ENCODE measurements around the gene GMDS. TPM values are rescaled to one million over a fixed set of nuclear protein-coding genes. Genes with fewer than 3 reads are reported as not detected.
A peak's percentile ranks its signal among the peaks of the same experiment; 100 is the strongest.

The GMDS gene
- total RNA-seq, 1 experiment from 2014 or later: 10.0 TPM

DNA sequence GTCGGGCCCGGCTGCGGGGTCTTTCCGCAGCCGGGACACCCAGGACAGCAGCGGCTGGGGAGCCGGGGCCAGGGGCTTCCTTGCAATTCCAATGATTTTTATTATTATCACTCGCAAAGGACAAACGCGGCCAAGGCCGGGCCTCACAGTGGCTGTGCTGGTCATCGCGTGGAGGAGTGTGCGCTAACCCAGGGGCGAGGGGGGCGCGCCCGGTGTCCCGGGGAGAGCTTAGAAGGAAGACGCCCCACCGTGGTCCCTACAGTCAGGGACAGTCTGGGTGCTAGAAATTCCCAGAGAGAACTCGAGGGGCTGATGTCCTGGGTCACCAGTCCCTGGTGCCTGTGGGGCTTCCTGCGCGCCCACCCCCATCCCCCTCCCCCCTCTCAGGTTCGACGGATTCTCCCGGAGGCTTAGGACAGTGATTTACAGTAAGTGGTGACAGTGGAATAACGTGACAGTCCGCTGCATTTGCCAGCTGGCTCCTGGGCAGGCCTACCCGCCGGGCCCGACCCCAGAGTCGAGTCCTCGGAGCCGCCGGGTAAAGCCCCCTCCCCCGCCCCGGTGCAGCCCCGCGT, 626.2 kb downstream of the GMDS start:
- DNase-seq (ENCODE audit: low read depth): no peak

- DNase-seq (ENCODE audit: low read depth): no peak
Measured at GRCh38 chr6:1618311-1619097, 626.9 kb downstream of the GMDS start.

DNA sequence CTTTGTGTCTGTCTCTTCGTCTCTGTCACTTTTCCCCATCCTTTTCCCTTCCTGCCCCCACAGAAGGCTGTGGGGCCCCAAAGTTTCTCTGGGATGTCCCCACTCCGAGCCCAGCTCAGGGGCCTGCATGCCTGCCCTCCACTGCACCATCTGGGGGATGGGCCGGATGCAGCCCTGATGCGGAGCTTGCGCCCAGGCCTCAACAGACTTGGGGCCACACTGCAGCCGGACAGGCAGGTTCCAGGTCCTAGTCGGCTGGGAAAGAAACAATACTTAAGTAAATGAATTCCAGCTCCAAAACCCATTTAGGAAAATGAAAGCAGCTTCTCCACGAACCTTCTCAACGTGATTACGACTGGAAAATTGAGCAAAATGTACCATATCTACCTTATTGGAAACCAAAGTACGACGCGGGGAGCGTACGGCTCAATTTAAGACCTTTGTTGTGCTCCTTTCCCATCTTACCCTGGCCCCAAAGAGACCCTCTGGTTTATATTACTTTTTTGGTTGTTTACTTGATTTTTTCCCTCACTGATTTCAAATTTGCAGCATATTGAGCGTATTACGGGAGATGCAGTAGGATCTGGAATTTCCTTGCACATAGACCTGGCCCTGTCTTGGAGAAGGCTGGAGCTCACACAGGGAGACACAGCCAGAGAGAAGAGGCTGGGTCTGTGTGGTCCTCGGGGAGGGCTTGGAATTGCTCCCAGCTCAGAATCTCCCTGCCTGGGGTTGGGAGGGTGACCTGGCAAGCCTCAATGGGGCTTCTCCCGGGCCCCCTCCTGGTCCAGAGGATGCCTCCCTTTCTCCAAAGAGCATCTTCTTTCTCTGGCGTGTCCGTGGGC, 627.7 kb downstream of the GMDS start:
- no peak for DNase-seq (ENCODE audit: low read depth)

DNA sequence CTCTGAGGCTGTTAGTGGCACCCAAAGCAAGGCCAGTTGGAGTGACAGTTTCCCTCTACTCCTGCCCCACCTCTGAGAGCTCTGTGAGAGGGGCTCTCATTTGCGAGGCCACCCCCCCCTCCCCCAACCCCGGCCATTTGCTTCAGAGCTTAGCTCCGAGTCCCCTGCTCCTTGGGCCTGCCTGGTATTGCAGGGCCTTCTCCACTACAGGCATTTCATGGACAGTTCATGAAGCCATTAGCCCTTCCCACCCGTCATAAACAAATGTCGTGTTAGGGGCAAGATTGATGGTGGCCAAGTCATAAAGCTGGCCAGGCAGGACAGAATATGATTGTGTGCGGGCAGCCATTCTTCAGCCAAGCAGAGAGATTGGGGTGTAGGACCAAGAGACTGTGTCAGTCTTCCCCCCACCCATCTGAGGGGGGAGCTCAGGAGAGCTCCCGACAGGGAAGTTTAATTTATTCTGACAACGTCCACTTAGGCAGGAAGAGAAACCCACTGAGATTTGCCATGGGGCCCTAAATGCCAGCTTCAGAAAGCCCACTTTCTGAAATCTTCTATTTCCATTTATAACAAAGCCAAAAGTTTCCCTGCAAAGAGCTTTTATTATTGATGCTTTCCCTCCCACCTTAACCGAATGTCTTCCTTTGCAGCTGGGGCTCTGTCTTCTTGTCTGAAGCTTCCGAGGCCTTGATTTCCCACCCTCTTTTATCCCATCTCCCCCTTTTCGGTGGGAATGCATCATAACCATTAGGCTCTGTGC, 628.5 kb downstream of the GMDS start:
- no peak for DNase-seq (ENCODE audit: low read depth)

DNA sequence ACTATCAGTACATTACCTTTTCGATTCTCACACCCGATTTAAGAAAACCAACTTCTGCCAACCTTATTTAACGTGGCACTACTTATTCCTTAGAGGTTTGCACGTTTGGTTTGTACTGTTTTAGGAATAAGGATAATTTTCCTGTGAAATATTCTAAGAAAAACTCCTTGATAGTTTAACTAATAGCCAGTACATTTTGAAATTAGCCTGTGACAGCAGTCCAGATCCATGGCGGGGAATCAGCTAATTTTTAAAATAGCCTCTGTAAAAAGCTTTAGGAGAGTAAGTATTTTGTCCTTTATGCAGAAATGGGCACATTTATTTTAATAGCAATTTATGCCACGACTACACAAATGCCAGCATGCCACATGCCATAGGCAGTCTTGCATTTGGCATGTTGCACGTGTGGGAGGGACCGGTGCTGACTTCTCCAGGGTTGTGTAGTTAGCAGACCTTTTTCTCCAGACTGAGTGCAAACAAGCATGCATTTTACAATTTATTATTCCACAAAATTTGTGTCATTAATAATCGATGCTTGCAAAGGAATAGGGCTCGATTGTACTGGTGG, 629.5 kb downstream of the GMDS start:
- DNase-seq (ENCODE audit: low read depth): no peak

GRCh38 chr6:1615151-1615852, 630.1 kb downstream of the GMDS start:
- DNase-seq (ENCODE audit: low read depth): no peak

DNA sequence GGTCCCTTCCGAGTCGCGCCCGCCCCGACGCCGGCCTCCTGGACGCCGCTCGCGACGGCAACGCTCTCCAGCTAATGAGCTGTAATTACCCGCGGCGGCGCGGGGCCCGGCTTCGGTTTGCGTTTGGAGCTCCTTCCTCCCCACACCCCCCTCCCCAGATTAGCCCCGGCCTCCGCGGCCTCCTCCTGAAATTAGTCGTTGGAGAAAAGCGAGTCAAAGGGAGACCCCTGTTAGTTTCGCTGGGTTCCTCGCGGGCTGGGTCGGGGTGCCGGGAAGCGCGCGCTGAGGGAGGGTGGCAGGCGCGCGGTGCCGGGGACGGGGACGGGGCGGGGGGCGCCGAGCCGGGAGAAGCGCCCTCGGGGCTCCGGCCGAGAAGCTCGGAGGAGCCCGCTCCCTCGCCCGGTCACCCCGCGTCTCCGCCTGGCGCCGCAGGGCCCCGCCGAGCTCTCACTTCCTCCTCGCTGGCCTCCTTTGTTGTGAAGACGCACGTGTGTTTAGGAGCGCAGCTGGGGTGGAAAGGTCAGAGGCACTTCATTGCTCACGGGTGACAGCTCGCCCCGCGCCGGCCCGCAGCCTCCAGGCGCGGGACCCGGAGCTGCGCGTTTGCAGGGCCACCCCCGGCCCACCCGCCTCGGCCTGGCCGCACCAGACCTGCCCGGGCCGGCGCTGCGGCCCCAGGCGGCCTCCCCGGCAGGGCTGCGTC, 630.8 kb downstream of the GMDS start:
- no peak for DNase-seq (ENCODE audit: low read depth)

DNA sequence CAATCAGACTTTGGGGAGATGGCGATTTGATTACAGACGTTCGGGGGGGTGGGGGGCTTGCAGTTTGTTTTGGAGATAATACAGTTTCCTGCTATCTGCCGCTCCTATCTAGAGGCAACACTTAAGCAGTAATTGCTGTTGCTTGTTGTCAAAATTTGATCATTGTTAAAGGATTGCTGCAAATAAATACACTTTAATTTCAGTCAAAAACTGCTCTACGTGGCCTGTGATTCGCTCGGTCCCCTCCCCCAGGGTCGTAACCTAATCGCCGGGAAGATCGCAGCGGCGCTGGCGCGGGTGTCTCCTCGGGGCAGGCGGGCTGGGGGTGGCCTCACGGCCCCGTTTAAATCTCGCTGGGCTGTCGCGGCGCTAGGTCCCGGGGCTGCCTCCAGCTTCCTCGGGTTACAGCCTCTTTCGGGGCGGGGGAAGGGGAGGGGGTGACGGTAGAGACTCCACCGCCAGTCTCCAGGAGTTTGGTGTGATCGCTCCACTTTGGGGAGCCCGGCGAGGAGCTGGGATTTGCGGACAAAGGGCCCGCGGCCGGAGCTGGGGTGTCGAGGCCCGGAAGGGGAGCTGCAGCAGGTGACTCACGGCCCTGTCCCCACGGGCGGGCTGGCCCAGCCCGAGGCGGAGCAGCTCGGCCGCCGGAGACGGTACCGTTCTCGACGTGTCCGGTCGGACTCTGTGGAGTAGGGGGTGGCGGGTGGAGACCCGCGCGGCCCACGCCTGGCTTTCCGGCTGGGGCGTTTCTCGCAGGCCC, 631.5 kb downstream of the GMDS start:
- peak; percentile 54 for DNase-seq (ENCODE audit: low read depth)

GRCh38 chr6:1613346-1613687, 632.1 kb downstream of the GMDS start:
- no peak for DNase-seq (ENCODE audit: low read depth)

DNA sequence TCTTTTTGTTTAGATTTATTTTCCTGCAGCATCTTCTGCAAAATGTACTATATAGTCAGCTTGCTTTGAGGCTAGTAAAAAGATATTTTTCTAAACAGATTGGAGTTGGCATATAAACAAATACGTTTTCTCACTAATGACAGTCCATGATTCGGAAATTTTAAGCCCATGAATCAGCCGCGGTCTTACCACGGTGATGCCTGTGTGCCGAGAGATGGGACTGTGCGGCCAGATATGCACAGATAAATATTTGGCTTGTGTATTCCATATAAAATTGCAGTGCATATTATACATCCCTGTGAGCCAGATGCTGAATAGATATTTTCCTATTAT, 632.5 kb downstream of the GMDS start:
- DNase-seq (ENCODE audit: low read depth): peak; percentile 60

- DNase-seq (ENCODE audit: low read depth): no peak
Measured at GRCh38 chr6:1612299-1612973, 633.0 kb downstream of the GMDS start.

DNA sequence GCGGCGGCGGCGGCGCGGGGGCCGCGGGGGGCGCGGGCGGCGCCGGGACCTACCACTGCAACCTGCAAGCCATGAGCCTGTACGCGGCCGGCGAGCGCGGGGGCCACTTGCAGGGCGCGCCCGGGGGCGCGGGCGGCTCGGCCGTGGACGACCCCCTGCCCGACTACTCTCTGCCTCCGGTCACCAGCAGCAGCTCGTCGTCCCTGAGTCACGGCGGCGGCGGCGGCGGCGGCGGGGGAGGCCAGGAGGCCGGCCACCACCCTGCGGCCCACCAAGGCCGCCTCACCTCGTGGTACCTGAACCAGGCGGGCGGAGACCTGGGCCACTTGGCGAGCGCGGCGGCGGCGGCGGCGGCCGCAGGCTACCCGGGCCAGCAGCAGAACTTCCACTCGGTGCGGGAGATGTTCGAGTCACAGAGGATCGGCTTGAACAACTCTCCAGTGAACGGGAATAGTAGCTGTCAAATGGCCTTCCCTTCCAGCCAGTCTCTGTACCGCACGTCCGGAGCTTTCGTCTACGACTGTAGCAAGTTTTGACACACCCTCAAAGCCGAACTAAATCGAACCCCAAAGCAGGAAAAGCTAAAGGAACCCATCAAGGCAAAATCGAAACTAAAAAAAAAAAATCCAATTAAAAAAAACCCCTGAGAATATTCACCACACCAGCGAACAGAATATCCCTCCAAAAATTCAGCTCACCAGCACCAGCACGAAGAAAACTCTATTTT, 633.7 kb downstream of the GMDS start:
- peak; percentile 42 for DNase-seq (ENCODE audit: low read depth)

DNA sequence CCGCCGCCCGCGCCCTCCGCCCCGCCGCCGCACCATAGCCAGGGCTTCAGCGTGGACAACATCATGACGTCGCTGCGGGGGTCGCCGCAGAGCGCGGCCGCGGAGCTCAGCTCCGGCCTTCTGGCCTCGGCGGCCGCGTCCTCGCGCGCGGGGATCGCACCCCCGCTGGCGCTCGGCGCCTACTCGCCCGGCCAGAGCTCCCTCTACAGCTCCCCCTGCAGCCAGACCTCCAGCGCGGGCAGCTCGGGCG, 634.2 kb downstream of the GMDS start:
- DNase-seq (ENCODE audit: low read depth): no peak

GRCh38 chr6:1610497-1611321, 634.7 kb downstream of the GMDS start:
- DNase-seq (ENCODE audit: low read depth): peak; percentile 32

GRCh38 chr6:1609648-1610496, 635.5 kb downstream of the GMDS start, which contains the start of gene FOXC1:
FOXC1 (plus strand) TSS chr6:1609915; CDS start chr6:1610446, 531 bp downstream.
- DNase-seq (ENCODE audit: low read depth): peak; percentile 94

DNA sequence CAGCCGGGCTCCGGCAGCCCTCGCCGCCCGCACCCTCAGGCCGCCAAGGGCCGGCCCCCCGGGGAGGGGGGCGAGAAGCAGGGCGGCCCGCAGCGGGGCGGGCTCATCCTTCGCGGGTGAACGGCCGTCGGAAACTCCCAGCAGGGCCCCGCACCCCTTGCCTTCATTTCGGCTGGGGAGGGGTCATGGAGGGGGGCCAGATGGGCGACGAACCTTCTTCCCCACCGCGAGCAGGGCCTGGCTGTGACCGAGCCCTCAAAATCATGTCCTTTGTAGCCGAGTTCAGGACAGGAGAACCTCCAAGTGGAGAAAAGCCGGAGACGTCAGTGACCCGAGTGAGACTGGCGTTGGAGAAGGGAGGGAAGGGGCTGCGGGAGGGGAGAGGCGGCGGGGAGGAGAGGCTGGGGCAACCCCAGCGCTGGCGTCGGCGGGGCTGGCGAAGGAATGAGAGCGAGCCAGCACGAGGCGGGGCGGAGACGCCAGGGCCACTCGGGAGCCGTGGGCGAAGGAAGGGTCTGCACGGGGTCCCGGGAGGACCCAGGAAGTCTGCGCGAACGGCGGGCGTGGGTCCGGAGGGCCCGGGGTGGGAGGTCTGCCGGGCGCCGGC, 636.3 kb downstream of the GMDS start:
- DNase-seq (ENCODE audit: low read depth): no peak

Data from HT1080 (cell line).